HFFc6 (cell line): ENCODE results near the gene SLFN12L. TPM values are rescaled to one million over a fixed set of nuclear protein-coding genes. Genes with fewer than 3 reads are reported as not detected.

Source experiments
- DNase-seq: peaks from one replicate; pipeline ENCODE4 v3.0.0-alpha.2; 2018
- H3K27ac Mint-ChIP-seq: 2 replicates; pipeline ENCODE4 v1.8.0; 2020; ENCODE audit warnings: mild to moderate bottlenecking, mixed read lengths
- H3K27me3 Mint-ChIP-seq: 2 replicates; pipeline ENCODE4 v1.8.0; 2021; ENCODE audit warnings: mild to moderate bottlenecking, moderate library complexity, mixed read lengths; ENCODE audit not compliant: insufficient read depth
- H3K36me3 Mint-ChIP-seq: 2 replicates; pipeline ENCODE4 v1.8.0; 2021; ENCODE audit warnings: low read depth, mixed read lengths
- H3K4me1 Mint-ChIP-seq: 2 replicates; pipeline ENCODE4 v1.8.0; 2020; ENCODE audit warnings: low read depth, mixed read lengths
- H3K4me3 Mint-ChIP-seq: 2 replicates; pipeline ENCODE4 v1.8.0; 2020; ENCODE audit warnings: mild to moderate bottlenecking, moderate library complexity, mixed read lengths
- H3K9me3 Mint-ChIP-seq: 2 replicates; pipeline ENCODE4 v1.8.0; 2020; ENCODE audit warnings: mild to moderate bottlenecking, mixed read lengths
- total RNA-seq, 6 experiments: library from RNA; stranded (reverse); fragmentation: NEBNext Ultra II Directional; extraction: Animal tissue kit (Norgen Biotek cat#: 25700); gene quantifications; 2 replicates in 1 of 6; 3 replicates in 5 of 6; pipeline ENCODE4 v1.2.3, GENCODE V29; 2021
- TF ChIP-seq, protein P1 (sequence below): fragments of 200-600 bp; sonication (generic); IDR thresholded peaks from 2 replicates; pipeline ENCODE4 v1.5.0; 2021; ENCODE audit warnings: antibody characterized with exemption, mild to moderate bottlenecking

SLFN12L gene
- total RNA-seq, 6 experiments from 2014 or later, result 0.13 to 0.34 (median 0.25) TPM; not detected in 2

DNA sequence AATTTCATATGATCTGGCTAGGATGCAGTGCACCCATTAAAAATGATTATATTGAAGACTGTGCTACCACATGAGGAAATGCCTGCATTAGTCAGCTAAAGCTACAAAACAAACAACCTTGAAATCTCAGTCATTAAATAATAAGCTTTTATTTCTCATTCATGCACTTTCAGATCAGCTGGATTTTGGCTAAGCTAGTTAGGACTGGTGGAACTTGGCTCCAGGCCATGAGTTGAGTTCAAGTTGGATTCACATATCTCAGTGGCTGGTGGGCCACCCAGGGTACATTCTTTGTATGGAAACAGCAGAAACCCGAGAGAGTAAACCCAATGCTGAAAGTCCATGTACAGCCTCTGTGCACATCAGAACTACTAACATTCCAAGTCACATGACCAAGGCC is 6.4 kb upstream of the SLFN12L start:
- Mint-ChIP-seq H3K27me3 (peaks cover 14% of the 10 kb centered on the region; the same call in 1 of the 2 replicates), H3K36me3 (no peaks in the 10 kb centered on the region), H3K4me3 (no peak overlapping the region; the same call in 1 of the 2 replicates), H3K4me1 (peaks cover 36% of the 10 kb centered on the region), H3K27ac (no peak overlapping the region), H3K9me3 (no peaks in the 10 kb centered on the region)
- TF ChIP-seq, protein P1, sequence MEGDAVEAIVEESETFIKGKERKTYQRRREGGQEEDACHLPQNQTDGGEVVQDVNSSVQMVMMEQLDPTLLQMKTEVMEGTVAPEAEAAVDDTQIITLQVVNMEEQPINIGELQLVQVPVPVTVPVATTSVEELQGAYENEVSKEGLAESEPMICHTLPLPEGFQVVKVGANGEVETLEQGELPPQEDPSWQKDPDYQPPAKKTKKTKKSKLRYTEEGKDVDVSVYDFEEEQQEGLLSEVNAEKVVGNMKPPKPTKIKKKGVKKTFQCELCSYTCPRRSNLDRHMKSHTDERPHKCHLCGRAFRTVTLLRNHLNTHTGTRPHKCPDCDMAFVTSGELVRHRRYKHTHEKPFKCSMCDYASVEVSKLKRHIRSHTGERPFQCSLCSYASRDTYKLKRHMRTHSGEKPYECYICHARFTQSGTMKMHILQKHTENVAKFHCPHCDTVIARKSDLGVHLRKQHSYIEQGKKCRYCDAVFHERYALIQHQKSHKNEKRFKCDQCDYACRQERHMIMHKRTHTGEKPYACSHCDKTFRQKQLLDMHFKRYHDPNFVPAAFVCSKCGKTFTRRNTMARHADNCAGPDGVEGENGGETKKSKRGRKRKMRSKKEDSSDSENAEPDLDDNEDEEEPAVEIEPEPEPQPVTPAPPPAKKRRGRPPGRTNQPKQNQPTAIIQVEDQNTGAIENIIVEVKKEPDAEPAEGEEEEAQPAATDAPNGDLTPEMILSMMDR, result no peak
- peak; percentile 35 for DNase-seq

DNA sequence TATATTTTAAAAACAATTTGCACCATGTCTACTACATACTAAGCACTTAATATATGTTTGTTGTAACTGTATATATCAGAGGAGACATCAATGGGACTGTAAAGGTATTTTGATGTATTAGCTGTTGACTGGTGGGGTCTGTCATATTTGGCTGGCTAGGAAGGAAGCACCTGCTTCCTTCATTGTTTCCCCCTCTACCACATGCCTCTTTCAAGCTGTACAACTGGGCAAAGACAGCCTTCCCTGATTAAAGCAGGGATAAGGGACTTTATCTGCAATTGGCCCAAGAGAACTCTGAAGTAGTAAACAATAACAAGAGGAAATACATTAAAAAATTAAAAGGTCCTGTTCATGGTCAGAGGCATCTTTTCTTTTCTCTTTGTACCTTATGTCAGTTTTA is 5.5 kb upstream of the SLFN12L start:
- Mint-ChIP-seq H3K27me3 (peaks cover 10% of the 10 kb centered on the region; the same call in 1 of the 2 replicates), H3K9me3 (no peaks in the 10 kb centered on the region)

GRCh38 chr17:35541434-35541833 is 4.0 kb upstream of the SLFN12L start:
- Mint-ChIP-seq H3K27me3 (peaks cover 4% of the 10 kb centered on the region; the same call in 1 of the 2 replicates), H3K27ac (peak overlapping the region; percentile 71), H3K4me3 (peak overlapping the region; percentile 85), H3K4me1 (peaks cover 51% of the 10 kb centered on the region), H3K36me3 (no peaks in the 10 kb centered on the region), H3K9me3 (no peaks in the 10 kb centered on the region)
- no peak for DNase-seq
- TF ChIP-seq, protein P1, result no peak

More for the DNA sequence above, 5.5 kb upstream of the SLFN12L start:
- TF ChIP-seq, protein P1, result no peak
- Mint-ChIP-seq H3K27ac (no peak overlapping the region), H3K4me3 (no peak overlapping the region), H3K36me3 (no peaks in the 10 kb centered on the region), H3K4me1 (peaks cover 42% of the 10 kb centered on the region)
- no peak for DNase-seq

DNA sequence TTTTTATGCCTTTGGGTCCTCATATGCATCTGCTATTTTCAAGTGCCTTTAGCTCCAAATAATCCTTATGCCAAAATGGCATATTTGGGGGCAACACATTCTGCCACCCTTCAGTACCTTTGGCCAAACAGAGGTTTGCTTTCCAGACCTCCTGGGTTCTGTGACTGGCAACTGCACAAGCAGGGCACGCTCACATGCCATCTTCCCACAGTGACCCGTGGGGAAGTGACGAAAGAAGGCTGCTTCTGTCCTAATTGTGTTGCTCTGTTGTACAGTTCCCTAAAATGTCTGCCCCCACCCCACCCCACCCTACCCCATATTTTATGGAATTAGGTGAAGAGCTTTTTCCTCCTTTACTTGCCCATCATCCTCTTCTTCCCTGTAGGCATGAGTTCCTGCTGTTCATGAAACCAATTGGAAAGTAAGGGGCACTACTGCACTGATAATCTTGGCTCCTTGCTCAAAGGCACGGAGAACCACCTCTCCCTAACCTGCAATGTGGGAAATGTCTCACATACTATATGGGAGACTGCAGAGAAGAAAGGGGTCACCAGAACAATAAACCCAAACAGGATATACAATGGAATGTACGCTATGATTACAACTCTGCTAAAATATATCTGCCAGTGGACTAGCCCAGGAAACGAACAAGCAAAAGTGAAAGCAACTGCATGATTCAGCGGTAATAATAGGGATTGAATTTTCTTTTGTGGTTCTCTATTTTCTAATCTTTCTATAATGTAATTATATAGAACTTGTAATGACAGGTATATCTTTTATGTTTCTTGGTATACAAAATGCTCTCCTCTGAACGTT is 3.3 kb upstream of the SLFN12L start:
- H3K27ac Mint-ChIP-seq, result peak overlapping the region; percentile 71

GRCh38 chr17:35539659-35540026 is 2.2 kb upstream of the SLFN12L start:
- H3K27me3 Mint-ChIP-seq, result no peaks in the 10 kb centered on the region
- no peaks in the 10 kb centered on the region for H3K9me3 Mint-ChIP-seq
- DNase-seq, result no peak
- peak overlapping the region; percentile 48 for H3K4me3 Mint-ChIP-seq
- TF ChIP-seq, protein P1, result peak; percentile 56
- H3K36me3 Mint-ChIP-seq, result no peaks in the 10 kb centered on the region
- no peak overlapping the region for H3K27ac Mint-ChIP-seq
- peaks cover 51% of the 10 kb centered on the region for H3K4me1 Mint-ChIP-seq

More for the DNA sequence above, 3.3 kb upstream of the SLFN12L start:
- TF ChIP-seq, protein P1, result no peak
- H3K4me3 Mint-ChIP-seq, result peak overlapping the region; percentile 85
- H3K27me3 Mint-ChIP-seq, result no peaks in the 10 kb centered on the region
- no peaks in the 10 kb centered on the region for H3K36me3 Mint-ChIP-seq
- peak; percentile 2 for DNase-seq
- H3K9me3 Mint-ChIP-seq, result no peaks in the 10 kb centered on the region
- H3K4me1 Mint-ChIP-seq, result peaks cover 51% of the 10 kb centered on the region
